K562 treated with DMSO at 1 percent for 48 hours (cell line): ENCODE measurements around the gene KRT78. TPM values are rescaled to one million over a fixed set of nuclear protein-coding genes. Genes with fewer than 3 reads are reported as not detected.

Source experiments
- total RNA-seq: library from RNA; unstranded; fragments of 300-600 nt; gene quantifications from 2 replicates; pipeline ENCODE4 v1.2.3, GENCODE V29; 2022; ENCODE audit warnings: low replicate concordance; ENCODE audit errors: extremely low read depth

The KRT78 gene, protein sequence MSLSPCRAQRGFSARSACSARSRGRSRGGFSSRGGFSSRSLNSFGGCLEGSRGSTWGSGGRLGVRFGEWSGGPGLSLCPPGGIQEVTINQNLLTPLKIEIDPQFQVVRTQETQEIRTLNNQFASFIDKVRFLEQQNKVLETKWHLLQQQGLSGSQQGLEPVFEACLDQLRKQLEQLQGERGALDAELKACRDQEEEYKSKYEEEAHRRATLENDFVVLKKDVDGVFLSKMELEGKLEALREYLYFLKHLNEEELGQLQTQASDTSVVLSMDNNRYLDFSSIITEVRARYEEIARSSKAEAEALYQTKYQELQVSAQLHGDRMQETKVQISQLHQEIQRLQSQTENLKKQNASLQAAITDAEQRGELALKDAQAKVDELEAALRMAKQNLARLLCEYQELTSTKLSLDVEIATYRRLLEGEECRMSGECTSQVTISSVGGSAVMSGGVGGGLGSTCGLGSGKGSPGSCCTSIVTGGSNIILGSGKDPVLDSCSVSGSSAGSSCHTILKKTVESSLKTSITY
- total RNA-seq = not detected in 2 replicates

DNA sequence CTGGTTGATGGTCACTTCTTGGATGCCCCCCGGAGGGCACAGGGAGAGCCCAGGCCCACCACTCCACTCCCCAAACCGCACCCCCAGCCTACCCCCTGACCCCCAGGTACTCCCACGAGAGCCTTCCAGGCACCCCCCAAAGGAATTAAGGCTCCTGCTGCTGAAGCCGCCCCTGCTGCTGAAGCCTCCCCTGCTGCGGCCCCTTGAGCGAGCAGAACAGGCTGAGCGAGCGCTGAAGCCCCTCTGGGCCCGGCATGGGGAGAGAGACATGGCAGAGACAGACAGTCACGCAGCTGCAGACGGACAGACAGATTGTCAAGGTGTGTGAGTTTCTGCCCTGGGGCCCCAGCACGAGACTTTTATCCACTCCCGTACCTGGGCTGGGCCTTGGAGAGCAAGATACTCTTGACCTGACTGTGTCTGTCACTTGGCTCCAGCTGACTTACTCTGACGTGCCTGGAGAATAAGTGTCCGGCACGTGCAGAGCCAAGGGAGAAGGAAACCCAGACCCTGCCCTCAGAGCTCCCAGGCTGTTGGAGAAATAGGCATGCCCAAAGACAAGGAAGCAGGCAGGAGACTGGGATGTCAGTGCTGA is at the start of gene KRT78:
Gene KRT78, minus strand, starts transcription at position 334 of the 595 bp plus-strand sequence. Its CDS starts 64 bp downstream, at position 270.

DNA sequence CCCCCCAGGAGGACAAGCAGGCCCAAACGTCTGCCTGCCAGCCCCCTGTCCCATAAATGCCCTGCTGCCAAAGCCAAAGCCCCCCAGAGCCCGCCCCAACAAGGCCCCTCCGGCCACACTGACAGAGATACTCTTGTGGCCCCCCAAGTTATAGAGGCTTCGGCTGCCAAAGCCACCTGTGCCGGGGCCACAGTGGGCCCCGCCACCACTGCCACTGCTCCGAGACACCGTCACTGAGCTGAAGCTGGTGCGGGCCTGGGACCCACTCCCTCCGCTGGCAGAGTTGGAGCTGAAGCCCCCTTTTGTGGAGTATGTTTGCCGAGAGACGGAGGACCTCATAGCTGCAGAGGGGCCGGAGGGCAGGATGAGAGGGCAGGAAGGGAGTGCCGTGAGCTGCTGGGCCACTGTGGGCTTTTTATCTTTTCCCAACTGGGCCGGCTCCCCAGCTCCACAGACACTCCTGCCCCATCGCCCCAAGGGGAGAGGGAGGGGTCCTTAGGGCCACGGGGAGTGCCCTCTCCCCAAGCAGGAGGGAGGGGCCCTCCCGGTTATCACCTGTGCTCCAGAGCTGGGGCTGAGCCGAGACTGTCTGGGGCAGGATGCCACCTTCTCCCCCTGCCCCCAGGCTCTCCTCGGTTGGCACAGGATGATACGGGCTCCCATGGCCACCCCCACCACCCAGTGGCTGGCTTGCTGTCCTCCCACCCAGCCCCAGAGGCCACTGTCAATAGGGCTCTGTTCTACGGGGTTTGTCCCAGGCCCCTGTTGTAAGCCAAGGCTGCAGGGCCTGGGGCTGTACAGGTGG is 14.7 kb downstream of the KRT78 start, which contains the start of gene KRT79:
Gene KRT79, minus strand, starts transcription at position 390 of the 805 bp plus-strand sequence. Its CDS starts 51 bp downstream, at position 339.

DNA sequence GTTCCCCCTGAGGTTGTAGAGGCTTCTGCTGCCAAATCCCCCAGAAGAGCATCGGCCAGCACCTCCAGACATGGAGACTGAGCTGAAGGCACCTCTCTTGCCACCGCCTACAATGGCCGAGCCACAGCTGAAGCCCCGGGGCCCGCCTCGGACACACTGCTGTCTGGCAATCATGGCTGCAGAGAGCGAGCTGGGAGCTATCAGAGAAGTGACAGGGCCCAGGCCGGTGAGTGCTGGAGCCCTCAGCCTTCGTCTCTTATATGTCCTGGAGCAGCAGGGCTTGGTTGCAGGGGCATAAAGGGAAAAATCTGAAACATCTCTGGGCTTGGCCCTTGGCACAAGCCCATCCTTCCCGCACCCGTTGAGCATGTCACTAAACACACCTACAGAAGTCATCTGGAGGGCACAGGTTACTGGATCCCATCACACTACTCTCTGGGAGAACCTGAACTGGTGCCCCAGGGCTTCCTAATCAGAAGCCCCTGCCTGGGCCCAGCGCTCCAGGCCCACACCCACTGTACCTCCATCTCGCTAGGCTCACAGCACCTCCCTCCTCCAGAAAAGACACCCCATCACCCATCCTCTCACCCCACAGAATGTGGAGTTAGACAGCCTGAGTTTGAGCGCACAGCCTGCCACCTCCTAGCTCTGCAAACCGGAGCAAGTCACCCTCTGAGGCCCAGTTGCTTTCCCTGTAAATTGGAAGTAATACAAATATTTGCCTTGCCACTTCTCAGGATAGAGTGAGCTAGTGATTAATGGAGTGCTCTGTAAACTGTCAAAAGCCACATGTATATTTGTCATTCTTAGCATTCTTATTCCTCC is 34.7 kb downstream of the KRT78 start, which contains the start of gene KRT4:
Gene KRT4, minus strand, starts transcription at position 232 of the 825 bp plus-strand sequence. Its CDS starts 58 bp downstream, at position 174.

DNA sequence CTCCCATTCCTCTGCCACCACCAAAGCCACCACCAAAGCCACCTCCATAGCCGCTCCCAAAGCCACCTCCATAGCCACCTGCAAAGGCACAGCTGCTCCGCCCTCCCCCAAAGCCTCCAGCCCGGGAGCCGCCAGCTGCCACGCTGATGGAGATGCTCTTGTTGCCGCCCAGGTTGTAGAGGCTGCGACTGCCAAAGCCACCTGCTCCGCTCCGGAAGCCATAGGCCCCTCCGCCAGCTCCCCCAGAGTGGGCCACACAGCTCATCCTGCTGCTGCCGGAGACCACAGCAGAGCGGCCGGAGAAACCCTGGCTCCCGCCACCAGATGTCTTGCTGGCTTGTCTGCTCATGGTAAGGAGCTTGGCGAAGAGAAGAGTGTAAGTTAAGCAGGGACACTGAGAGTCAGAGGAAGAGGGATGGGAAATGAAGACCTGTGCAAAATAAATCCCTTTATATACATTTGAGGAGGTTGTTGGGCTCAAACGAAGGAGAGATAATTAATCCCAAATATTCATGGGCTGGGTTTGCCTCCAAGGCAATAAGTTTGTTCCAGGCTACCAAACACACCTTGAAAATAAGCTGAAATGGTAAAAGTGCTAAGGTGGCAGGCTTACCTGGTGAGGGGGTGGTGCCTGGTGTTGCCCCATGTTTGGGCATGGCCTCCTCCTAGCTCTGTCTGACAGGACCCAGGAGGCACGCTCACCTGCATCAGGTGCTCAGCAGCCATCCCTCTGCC is 52.9 kb downstream of the KRT78 start, which contains the start of gene KRT3:
Gene KRT3, minus strand, starts transcription at position 424 of the 735 bp plus-strand sequence. Its CDS starts 75 bp downstream, at position 349.

Other genes with a start within 250 kb of the KRT78 start
- not detected in 2 replicates for gene KRT72, start 247.5 kb downstream of the KRT78 start, total RNA-seq
- gene KRT73, start 230.4 kb downstream of the KRT78 start, total RNA-seq = not detected in 2 replicates
- not detected in 2 replicates for gene KRT2, start 196.8 kb downstream of the KRT78 start, total RNA-seq
- not detected in 2 replicates for gene KRT1, start 168.6 kb downstream of the KRT78 start, total RNA-seq
- not detected in 2 replicates for gene KRT77, start 145.5 kb downstream of the KRT78 start, total RNA-seq
- gene KRT76, start 71.6 kb downstream of the KRT78 start, total RNA-seq = not detected in 2 replicates
- not detected in 2 replicates for gene KRT3, start 52.9 kb downstream of the KRT78 start, total RNA-seq
- gene KRT4, start 34.9 kb downstream of the KRT78 start, total RNA-seq = not detected in 2 replicates
- not detected in 2 replicates for gene KRT79, start 14.7 kb downstream of the KRT78 start, total RNA-seq
- gene KRT8, start 56.1 kb upstream of the KRT78 start, total RNA-seq = 606 TPM in 1 of 2 replicates, not detected in the other
- gene KRT18, start 100.1 kb upstream of the KRT78 start, total RNA-seq = 246 TPM in 1 of 2 replicates, not detected in the other
- 778 TPM in 1 of 2 replicates, not detected in the other for gene EIF4B, start 157.5 kb upstream of the KRT78 start, total RNA-seq
- not detected in 2 replicates for gene TNS2, start 201.1 kb upstream of the KRT78 start, total RNA-seq
- not detected in 2 replicates for gene SPRYD3, start 230.4 kb upstream of the KRT78 start, total RNA-seq
- gene IGFBP6, start 248.7 kb upstream of the KRT78 start, total RNA-seq = not detected in 2 replicates